Activated CD4-positive, alpha-beta T cell treated with anti-CD3 and anti-CD28 coated beads for 24 hours (primary cell): Measurements from ENCODE around the gene MTOR.
"Not testable (repeated sequence)": the region's sequence is repeated elsewhere in the genome, so short reads cannot be mapped to it uniquely, and the experiment has no call there.

Experiments used
- DNase-seq, 2 donors: peaks; one replicate each; pipeline ENCODE4 v3.0.0-alpha.2; 2020; ENCODE audit warnings: low read depth in 2 of 2

Gene MTOR

DNA sequence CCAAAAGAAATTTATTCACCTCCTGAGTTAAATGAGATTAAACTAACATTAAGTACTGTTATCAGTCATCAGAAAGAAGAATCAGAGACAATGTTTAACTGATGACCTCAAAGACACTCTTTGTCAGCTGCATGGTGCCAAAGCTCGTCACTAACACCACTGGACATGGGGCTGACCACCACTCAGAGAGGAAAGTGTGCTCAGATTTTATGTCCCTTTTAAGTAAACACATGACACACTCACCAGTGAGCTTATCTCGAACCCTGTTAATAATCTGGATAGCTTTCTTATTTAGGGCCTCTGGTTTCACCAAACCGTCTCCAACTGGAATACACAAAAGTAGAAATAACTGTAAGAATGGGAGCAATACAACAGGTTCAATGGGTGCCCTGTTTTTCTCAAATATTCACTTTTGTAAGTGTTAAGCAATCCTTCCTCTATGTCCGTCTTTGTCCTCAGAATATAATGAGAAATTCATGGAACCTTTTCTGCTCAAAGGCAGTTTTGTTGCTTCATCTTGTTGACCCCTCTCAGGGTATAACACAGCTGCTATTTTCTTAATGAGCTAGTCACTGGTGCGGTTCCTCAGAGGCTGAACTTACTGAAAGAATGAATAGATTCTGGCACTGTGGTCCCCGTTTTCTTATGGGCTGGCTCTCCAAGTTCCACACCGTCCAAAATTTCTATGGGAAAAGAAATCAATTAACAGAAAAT lies 153.1 kb downstream of the MTOR start:
- DNase-seq: no peak

GRCh38 chr1:11107599-11107998 lies 154.8 kb downstream of the MTOR start:
- DNase-seq: no peak

GRCh38 chr1:11105586-11105985 lies 156.8 kb downstream of the MTOR start:
- no peak for DNase-seq

- no peak for DNase-seq
These were observed 161.0 kb downstream of the MTOR start for GRCh38 chr1:11101347-11101746.

DNA sequence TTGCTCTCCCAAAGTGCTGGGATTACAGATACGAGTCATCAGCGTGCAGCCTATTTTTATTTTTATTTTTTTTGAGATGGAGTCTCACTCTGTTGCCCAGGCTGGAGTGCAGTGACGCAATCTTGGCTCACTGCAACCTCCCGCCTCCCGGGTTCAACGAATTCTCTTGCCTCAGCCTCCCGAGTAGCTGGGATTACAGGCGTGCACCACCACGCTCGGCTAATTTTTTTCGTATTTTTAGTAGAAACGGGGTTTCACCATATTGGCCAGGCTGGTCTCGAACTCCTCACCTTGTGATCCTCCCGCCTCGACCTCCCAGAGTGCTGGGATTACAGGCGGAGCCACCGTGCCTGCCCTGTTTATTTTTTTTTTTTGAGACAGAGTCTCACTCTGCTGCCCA lies 161.5 kb downstream of the MTOR start:
- not testable (repeated sequence) for DNase-seq

- no peak for DNase-seq
These were observed 162.2 kb downstream of the MTOR start for GRCh38 chr1:11100149-11100493.

DNA sequence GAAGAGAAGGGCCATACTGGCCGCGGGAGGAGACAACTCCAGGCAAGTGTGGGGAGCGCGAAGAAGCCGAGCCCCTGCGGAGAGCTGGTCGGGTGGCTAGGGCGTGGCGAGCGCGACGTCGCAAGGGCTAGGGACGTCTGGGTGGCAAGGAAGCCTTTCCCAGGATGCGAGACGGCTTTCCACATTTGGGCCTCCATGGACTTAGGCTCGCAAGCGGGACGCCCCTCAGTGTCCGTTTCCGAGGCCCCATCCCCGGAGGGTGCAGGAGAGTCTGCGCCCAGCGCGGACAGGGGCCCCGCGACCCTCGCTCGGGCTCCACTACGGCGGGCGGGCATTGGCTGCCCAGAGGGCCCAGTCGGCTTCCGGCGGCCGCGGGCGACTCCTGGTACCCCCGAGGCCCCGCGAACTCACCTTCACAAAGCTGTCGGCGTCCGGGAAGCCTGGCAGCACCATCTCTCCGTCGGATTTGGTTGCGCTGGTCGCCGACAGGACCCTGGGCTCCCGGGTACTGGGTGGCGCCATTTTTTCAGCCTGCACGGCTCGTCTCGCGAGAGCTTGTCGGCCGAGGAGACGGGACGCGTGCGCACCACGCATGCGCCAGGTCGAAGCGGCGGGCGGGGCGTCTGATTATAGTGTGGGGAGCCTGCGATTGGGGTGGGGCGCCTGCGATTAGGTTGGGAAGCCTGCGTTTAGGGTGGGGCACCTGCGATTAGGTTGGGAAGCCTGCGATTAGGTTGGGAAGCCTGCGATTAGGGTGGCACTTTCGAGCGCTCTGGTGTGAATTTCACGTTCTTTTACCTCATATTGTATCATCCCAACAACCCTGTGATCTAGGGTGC lies 162.8 kb downstream of the MTOR start, which contains the start of gene EXOSC10:
Gene EXOSC10 (minus strand): TSS at position 560 of the 839 bp plus-strand sequence. CDS start 38 bp downstream, at position 522.
- peak; percentile 93 to 96 for DNase-seq

DNA sequence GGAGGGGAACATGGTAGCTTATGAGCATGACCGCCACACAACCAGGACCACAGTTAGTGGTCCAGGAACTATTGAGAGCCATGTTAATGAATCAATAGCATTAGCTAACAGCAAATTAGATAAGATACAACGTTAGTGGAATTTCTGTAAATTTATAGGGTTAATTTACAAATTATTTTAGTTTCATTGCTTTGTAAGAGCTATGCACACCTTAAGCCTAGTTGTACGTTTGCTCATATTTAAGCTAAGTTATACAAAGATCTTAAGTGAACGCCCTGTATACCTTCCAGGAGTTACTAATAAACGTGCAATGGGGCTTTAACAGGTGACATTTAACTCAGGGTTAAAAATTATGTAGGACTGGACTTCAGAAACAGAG lies 163.4 kb downstream of the MTOR start:
- no peak for DNase-seq

GRCh38 chr1:11083784-11084183 lies 178.6 kb downstream of the MTOR start:
- DNase-seq: not testable (repeated sequence)

DNA sequence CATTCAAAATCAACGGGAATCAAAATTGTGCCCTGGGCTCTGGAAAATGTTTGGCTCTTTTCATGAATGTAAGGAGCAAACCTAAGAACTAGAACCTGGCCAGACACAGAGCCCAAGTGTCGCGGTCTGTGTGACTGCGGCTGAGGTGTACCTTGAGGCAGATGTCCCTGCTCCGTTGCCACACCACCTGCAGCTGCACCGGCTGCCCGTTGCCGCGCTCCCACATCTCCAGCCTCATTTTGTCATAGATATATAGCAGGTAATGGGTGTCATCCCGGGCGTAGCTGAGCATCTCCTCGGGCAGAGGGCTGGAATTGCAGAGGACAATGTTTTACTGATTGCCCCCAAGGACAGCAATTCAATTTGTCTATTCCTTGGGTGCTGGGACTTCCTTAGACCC lies 181.4 kb downstream of the MTOR start:
- DNase-seq: no peak

GRCh38 chr1:11078631-11079030 lies 183.7 kb downstream of the MTOR start:
- DNase-seq: no peak

GRCh38 chr1:11073398-11073797 lies 189.0 kb downstream of the MTOR start:
- not testable (repeated sequence) for DNase-seq

GRCh38 chr1:11072216-11072917 lies 190.0 kb downstream of the MTOR start:
- DNase-seq: no peak

- DNase-seq: no peak
These were observed 190.7 kb downstream of the MTOR start for GRCh38 chr1:11071463-11072215.

DNA sequence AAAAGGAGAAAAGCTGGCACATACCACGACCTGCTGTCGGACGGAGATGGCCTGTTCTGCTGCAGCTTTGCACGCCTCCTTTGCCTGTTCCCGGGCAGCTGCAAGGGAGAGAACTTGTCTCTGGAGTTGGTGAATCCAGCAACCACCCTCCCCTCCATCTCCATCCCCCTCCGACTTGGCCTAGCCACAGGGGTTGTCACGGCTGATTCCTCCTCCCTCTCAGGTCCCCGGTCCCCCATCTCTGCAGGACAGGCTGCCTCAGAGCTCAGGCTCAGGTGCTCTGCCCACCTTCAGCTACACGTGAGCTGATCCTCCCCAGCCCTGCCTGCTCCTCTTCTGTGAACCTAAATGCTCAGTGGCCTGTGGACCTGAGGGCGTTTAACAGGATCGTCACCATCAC lies 191.5 kb downstream of the MTOR start:
- DNase-seq: no peak

DNA sequence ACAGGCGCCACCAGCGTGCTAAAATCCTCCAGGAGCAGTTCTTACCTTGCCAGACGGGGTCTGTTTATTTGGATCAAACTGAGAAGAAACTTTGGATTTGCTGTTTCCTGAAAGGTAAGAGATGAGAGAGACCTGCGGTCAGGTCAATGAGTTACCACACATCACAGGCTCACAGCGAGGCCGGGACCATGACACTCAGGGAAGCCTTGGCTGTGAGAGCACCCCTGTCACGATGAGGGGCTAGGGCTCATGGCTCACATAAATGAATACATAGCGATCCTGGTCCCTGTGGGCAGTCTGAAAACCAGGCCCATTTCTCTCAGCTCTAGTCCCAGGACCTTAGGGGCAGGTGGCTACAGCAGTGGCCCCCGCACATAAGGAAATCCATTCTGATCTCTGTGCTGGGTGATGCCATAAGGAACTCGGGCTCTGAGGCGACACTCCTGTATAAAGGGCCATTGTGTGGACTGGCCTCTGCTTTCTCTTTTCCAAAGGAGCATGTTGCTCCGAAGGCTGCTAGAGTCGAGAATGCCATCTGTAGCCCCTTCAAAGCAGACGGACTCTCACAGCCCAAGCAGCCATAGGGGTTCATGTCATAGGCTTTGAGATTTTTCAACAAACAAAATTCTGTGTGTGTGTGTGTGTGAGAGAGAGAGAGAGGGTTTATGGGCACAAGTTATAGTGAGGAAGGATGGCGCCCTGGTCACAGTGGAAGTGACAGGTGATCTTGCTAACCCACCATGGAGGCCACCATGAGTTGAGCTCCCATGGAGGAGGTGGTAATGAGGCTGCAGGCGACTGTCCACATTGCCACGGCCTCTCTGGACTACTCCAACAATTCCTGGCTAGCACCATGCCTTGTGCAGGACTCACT lies 193.5 kb downstream of the MTOR start:
- DNase-seq: no peak

DNA sequence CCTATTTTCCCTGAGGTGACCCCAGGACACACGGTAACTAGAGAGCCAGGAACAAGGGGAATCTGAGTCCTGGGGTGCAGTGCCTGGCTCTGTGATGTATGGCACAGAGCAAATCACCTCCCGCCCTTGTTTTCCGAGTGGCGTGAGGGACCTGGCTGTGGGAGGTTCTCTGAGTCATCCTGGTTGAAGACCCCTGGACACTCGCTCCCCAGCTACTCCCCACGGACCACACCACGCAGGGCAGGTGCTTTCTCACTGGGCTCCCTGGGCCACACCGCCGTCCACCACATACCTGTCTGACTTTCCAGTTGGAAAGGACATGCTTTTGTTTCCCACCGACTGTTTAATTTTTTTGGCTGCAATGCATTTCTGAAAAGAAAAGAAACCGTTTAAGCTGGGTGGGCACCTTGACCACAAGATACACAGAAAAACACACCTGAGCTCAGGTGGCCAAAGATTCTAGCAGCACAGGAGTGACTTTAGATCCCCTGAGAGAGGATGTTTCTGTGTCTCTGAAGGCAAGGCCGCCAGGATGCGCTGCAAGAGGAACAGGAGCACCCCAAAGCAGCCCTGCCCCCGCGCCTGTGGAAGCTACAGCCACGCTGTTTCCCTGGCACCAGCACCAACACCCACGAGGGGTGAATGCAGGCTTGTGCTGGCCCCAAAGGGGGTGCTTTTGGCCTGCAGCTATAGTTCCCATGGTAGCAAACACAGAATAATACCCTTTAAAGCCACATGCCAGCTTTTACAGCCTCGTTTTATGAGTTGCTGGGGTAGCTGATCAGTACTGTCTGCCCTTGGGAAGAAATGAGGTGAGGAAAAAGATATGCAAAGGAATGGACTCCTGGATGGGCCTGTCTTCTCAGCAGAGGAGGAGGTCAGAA lies 194.4 kb downstream of the MTOR start:
- no peak for DNase-seq

- no peak for DNase-seq
These were observed 196.6 kb downstream of the MTOR start for GRCh38 chr1:11065796-11066195.

DNA sequence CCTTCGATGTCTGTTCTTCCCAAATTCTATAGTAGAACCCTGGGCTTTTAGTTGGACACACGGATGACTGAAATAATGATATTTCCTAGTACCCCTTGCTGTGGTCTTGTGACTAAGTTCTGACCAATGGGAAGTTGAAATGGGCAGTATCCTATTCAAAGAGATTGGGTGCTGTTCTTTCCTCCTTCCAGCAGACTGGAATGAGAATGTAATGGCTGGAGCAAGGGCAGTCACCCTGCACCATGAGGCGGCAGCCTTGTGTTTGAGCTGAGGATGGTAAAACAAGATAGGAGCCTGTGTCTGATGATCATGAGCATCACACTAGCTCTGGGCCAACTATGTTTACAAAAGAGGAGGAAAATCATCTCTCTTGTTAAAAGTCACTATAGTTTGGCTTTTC lies 197.4 kb downstream of the MTOR start:
- DNase-seq: no peak
